PFSK-1 (cell line): ENCODE data around the gene CDKN2B-AS1.

ENCODE experiments used
- POLR2AphosphoS5 ChIP-seq: IDR thresholded peaks from 2 replicates; pipeline ENCODE4 v1.6.1; 2012; ENCODE audit warnings: low read depth, mild to moderate bottlenecking, control low read depth, low read length, moderate library complexity
- TAF1 ChIP-seq: IDR thresholded peaks from 2 replicates; pipeline ENCODE4 v1.6.1; 2012; ENCODE audit warnings: low read length, control low read depth, borderline replicate concordance; ENCODE audit not compliant: insufficient read depth

GRCh38 chr9:22010866-22011625 lies 16.5 kb downstream of the CDKN2B-AS1 start:
- TF ChIP-seq TAF1: no peak
- no peak for TF ChIP-seq POLR2AphosphoS5
